Lung (tissue), 12 donors: ENCODE data around the gene SLC4A1AP. TPM values are rescaled to one million over a fixed set of nuclear protein-coding genes. Genes with fewer than 3 reads are reported as not detected.
A peak's percentile ranks its signal among the peaks of the same experiment; 100 is the strongest.

Source experiments
- ATAC-seq: fragments of 200-7000 bp; cut with Tn5 transposase; one replicate; pipeline ENCODE4 v1.9.1; 2020; ENCODE audit warnings: moderate number of reproducible peaks; ENCODE audit not compliant: insufficient read depth, low FRiP score
- DNase-seq, 3 donors: peaks; one replicate each; pipeline ENCODE4 v3.0.0-alpha.2; 2013 to 2017
- H3K27ac ChIP-seq, 2 donors: one replicate each; pipeline ENCODE4 v1.5.1; 2013; ENCODE audit warnings: mild to moderate bottlenecking in 2 of 2, moderate library complexity in 2 of 2, control low read depth in 1 of 2, inconsistent platforms in 1 of 2, low read depth in 1 of 2, low read length in 1 of 2
- H3K27me3 ChIP-seq, 3 donors: one replicate each; pipeline ENCODE4 v1.5.1; 2013; ENCODE audit warnings: low read length in 2 of 3; ENCODE audit not compliant: control insufficient read depth in 3 of 3, insufficient read depth in 3 of 3
- H3K36me3 ChIP-seq, 4 donors: one replicate each; pipeline ENCODE4 v1.5.1; 2013; ENCODE audit warnings: low read length in 4 of 4, mild to moderate bottlenecking in 1 of 4, moderate library complexity in 1 of 4; ENCODE audit not compliant: control insufficient read depth in 4 of 4, insufficient read depth in 4 of 4
- H3K4me1 ChIP-seq, 5 donors: one replicate each; pipeline ENCODE4 v1.5.1; 2013; ENCODE audit warnings: low read length in 5 of 5, mild to moderate bottlenecking in 2 of 5, moderate library complexity in 1 of 5; ENCODE audit not compliant: control insufficient read depth in 5 of 5, insufficient read depth in 5 of 5
- H3K4me3 ChIP-seq: one replicate; pipeline ENCODE4 v1.5.1; 2013; ENCODE audit warnings: mild to moderate bottlenecking, control low read depth, moderate library complexity
- H3K9ac ChIP-seq, 2 donors: one replicate each; pipeline ENCODE4 v1.5.1; 2013; ENCODE audit warnings: low read length in 2 of 2, control low read depth in 1 of 2; ENCODE audit not compliant: insufficient read depth in 1 of 2
- H3K9me3 ChIP-seq, 4 donors: one replicate each; pipeline ENCODE4 v1.5.1; 2013; ENCODE audit warnings: low read length in 3 of 4, mild to moderate bottlenecking in 1 of 4, moderate library complexity in 1 of 4; ENCODE audit not compliant: control insufficient read depth in 4 of 4, insufficient read depth in 3 of 4
- CTCF ChIP-seq: IDR thresholded peaks from 2 replicates; pipeline ENCODE4 v1.5.1; 2012; ENCODE audit warnings: mild to moderate bottlenecking; ENCODE audit errors: control extremely low read depth, extremely low read depth
- WGBS, 2 donors: extraction: QIAGEN DNeasy Blood & Tissue Kit; methylation state at CpG; one replicate each; pipeline ENCODE4 v1.1.7; 2013; 5-methylcytosine and 5-hydroxymethylcytosine counted together
- polyA plus RNA-seq, 2 donors: library from polyadenylated mRNA; stranded (reverse); fragments of 200-250 nt; gene quantifications; one replicate each; pipeline ENCODE4 v1.2.1, GENCODE V29; 2013
- total RNA-seq, 2 donors: library from RNA; depleted of rRNA in 1 of 2; stranded (reverse); fragments of >200 nt in 1 of 2; gene quantifications; one replicate each; pipeline ENCODE4 v1.2.1, GENCODE V29; 2014 to 2021
- donor health status: control.
- donor health status: control.
- donor health status: Bipolar disorder and iron deficiency.
- donor health status: healthy.
- donor health status: DM: yes; HTN: yes; CAD: no.

SLC4A1AP gene
- total and polyA plus RNA-seq, 4 donors = 14.0 to 28.6 (median 17.9) TPM

- peak in 2 of 3 donors; percentile 37 to 55 for DNase-seq
- WGBS, 2 donors = 14 to 22% methylated on average over 4 of the region's 4 CpGs
- Histone ChIP-seq H3K9ac (no peak overlapping the region), H3K36me3 (no peaks in the 10 kb centered on the region), H3K27ac (peak overlapping the region; percentile 86 to 89), H3K9me3 (no peaks in the 10 kb centered on the region), H3K4me1 (peaks cover 0 to 14% (median 6%) of the 10 kb centered on the region in 5 donors), H3K27me3 (no peaks in the 10 kb centered on the region), H3K4me3 (no peak overlapping the region)
- peak; percentile 50 for ATAC-seq
- no peak for TF ChIP-seq CTCF
Measured at GRCh38 chr2:27705851-27706622, 42.3 kb downstream of the SLC4A1AP start.

- WGBS, 2 donors = 86 to 87% methylated on average over 9 of the region's 9 CpGs
Measured at GRCh38 chr2:27707462-27708256, 44.0 kb downstream of the SLC4A1AP start.

GRCh38 chr2:27708257-27708654 is 44.6 kb downstream of the SLC4A1AP start:
- ATAC-seq (no peak), DNase-seq (no peak)
- H3K27me3 ChIP-seq = no peaks in the 10 kb centered on the region
- H3K9ac ChIP-seq = no peak overlapping the region
- WGBS, 2 donors = 94% methylated on average over 7 of the region's 7 CpGs
- H3K27ac ChIP-seq = peak overlapping the region in 1 of 2 donors; percentile 20
- H3K36me3 ChIP-seq = no peaks in the 10 kb centered on the region
- TF ChIP-seq CTCF = no peak
- peaks cover 0 to 15% (median 0%) of the 10 kb centered on the region in 5 donors for H3K4me1 ChIP-seq
- H3K9me3 ChIP-seq = no peaks in the 10 kb centered on the region
- no peak overlapping the region for H3K4me3 ChIP-seq

More at GRCh38 chr2:27707462-27708256, 44.0 kb downstream of the SLC4A1AP start:
- Histone ChIP-seq H3K4me3 (no peak overlapping the region), H3K9me3 (no peaks in the 10 kb centered on the region), H3K27me3 (no peaks in the 10 kb centered on the region), H3K36me3 (no peaks in the 10 kb centered on the region), H3K4me1 (peaks cover 0 to 15% (median 0%) of the 10 kb centered on the region in 5 donors), H3K9ac (no peak overlapping the region), H3K27ac (peak overlapping the region in 1 of 2 donors; percentile 20)
- TF ChIP-seq CTCF = no peak
- DNase-seq (no peak), ATAC-seq (no peak)
